Activated B cell treated with CpG ODN at 0.5 μM for 24 hours (primary cell): ENCODE data around the gene NYNRIN. TPM values are rescaled to one million over a fixed set of nuclear protein-coding genes. Genes with fewer than 3 reads are reported as not detected.

Experiments used
- ATAC-seq: fragments of 200-7000 bp; cut with Tn5 transposase; one replicate; pipeline ENCODE4 v1.10.0; 2021; ENCODE audit warnings: low read depth, mild to moderate bottlenecking, moderate library complexity
- CTCF ChIA-PET: fragments of 350-600 bp; sonication (Branson Sonifier 250); formaldehyde crosslinking; loops from one replicate; lab custom pipeline; 2021; ENCODE audit warnings: antibody characterized with exemption; lab: Charles Lee
- POLR2A ChIA-PET: fragments of 350-600 bp; sonication (Branson Sonifier 250); formaldehyde crosslinking; loops from one replicate; lab custom pipeline; 2021; ENCODE audit warnings: antibody characterized with exemption; lab: Charles Lee
- DNase-seq: peaks from one replicate; pipeline ENCODE4 v3.0.0; 2022
- H3K27ac Mint-ChIP-seq: one replicate; pipeline ENCODE4 v1.8.0; 2020; ENCODE audit warnings: mixed read lengths
- H3K27me3 Mint-ChIP-seq: one replicate; pipeline ENCODE4 v1.8.0; 2021; ENCODE audit warnings: mixed read lengths
- H3K36me3 Mint-ChIP-seq: one replicate; pipeline ENCODE4 v1.8.0; 2021; ENCODE audit warnings: low read depth, mixed read lengths
- H3K4me1 Mint-ChIP-seq: one replicate; pipeline ENCODE4 v1.8.0; 2021; ENCODE audit warnings: mixed read lengths
- H3K4me3 Mint-ChIP-seq: one replicate; pipeline ENCODE4 v1.8.0; 2020; ENCODE audit warnings: mild to moderate bottlenecking, mixed read lengths
- H3K9me3 Mint-ChIP-seq: one replicate; pipeline ENCODE4 v1.8.0; 2020; ENCODE audit warnings: mixed read lengths
- CTCF ChIP-seq: fragments of 200-600 bp; IDR thresholded peaks from one replicate; pipeline ENCODE4 v1.8.0; 2022; ENCODE audit warnings: antibody characterized with exemption, mild to moderate bottlenecking
- intact Hi-C: fragments of 100-400 bp; cut with micrococcal nuclease; formaldehyde crosslinking; loops from one replicate; pipeline ENCODE4 v1.15.1; 2024
- total RNA-seq: library from RNA; stranded (reverse); gene quantifications from 2 replicates; pipeline ENCODE4 v1.2.3, GENCODE V29; 2022

NYNRIN gene
- total RNA-seq, 1 donor from 2014 or later, result 0.04 TPM

DNA sequence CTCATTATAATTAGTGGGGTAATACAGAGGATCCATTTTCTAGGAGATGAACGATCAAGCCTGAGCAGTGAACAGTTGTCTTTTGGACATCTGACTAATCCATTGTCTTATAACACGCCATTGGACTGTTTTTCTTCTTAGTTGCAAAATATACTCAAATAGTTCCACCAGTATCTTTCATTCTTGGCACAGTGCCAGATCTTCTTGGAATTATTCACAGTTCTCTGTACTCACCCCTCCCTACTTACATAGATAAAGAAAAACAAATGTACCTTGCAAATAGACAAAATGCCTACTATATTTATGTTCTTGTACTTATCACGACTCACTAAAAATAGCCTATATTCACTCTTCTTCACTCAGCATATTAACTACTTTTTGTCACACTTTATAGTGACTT is 26.9 kb downstream of the NYNRIN start:
- intact Hi-C loops, result no loop called here
- CTCF ChIA-PET, result interaction anchor here (1.1 to 2.3 kb wide), 3 partner anchors 17 to 92 kb away, joined by 3 to 11 read pairs (median 4); no protein-coding TSS in a partner anchor
- Mint-ChIP-seq H3K27me3 (no peaks in the 10 kb centered on the region), H3K4me1 (peaks cover 10% of the 10 kb centered on the region), H3K36me3 (no peaks in the 10 kb centered on the region), H3K27ac (no peak overlapping the region), H3K9me3 (no peaks in the 10 kb centered on the region), H3K4me3 (no peak overlapping the region)
- TF ChIP-seq CTCF, result no peak
- no peak for ATAC-seq
- DNase-seq, result no peak
- POLR2A ChIA-PET, result interaction anchor here (0.6 to 2.8 kb wide), 3 partner anchors 54 to 60 kb away, joined by 3 to 12 read pairs (median 11); no protein-coding TSS in a partner anchor

- CTCF ChIA-PET, result interaction anchor here (1.5 to 2.3 kb wide), 2 partner anchors 11 to 19 kb away, joined by 4 to 9 read pairs; no protein-coding TSS in a partner anchor
- POLR2A ChIA-PET, result interaction anchor here (1.1 kb wide), 1 partner anchor 60 kb away, joined by 12 read pairs; no protein-coding TSS in a partner anchor
- Mint-ChIP-seq H3K4me3 (no peak overlapping the region), H3K27me3 (no peaks in the 10 kb centered on the region), H3K36me3 (peaks cover 5% of the 10 kb centered on the region), H3K4me1 (peaks cover 16% of the 10 kb centered on the region), H3K9me3 (no peaks in the 10 kb centered on the region), H3K27ac (peak overlapping the region; percentile 8)
- DNase-seq (no peak), ATAC-seq (no peak)
- intact Hi-C loops, result no loop called here
- TF ChIP-seq CTCF, result no peak
Observed at GRCh38 chr14:24426150-24426911, 27.5 kb downstream of the NYNRIN start.

DNA sequence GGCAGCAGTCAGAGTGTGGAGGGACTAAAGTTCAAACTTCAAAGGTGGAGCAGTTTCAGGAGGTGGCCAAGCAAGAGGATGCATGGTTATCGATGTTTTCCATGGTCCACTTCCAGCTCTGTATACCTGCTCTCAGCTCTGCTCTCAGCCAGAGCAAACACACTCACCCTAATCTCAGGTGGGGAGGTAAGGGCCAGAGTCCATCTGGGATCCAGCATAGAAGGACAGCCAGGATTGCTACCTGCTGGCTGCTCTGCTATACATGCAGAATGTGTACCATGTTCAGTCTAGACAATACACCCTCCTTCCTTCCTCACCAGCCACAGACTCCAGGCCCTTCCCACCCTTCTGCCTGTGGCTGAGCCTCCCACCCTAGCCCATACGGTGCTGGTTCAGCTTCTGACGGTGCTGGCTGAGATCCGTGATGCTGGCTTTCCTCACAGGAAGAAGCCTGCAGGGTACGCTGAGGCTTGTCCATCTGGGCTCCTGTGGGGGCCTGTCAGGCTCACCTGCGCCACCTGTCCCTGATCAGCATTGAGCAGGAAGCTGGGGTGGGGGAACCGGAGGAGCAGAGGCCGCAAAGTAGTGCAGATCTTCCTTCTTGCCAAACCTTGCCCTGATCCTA is 28.2 kb downstream of the NYNRIN start:
- CTCF ChIA-PET, result interaction anchor here (2.3 kb wide), 1 partner anchor 10 kb away, joined by 9 read pairs; no protein-coding TSS in a partner anchor
- peaks cover 23% of the 10 kb centered on the region for H3K4me1 Mint-ChIP-seq

GRCh38 chr14:24427537-24428508 is 29.0 kb downstream of the NYNRIN start:
- intact Hi-C loops, result no loop called here
- Mint-ChIP-seq H3K36me3 (peaks cover 18% of the 10 kb centered on the region), H3K4me3 (no peak overlapping the region), H3K4me1 (peaks cover 24% of the 10 kb centered on the region), H3K27me3 (no peaks in the 10 kb centered on the region), H3K9me3 (no peaks in the 10 kb centered on the region), H3K27ac (peak overlapping the region; percentile 50)
- DNase-seq (no peak), ATAC-seq (no peak)
- TF ChIP-seq CTCF, result no peak
- ChIA-PET CTCF (interaction anchor here (0.8 to 2.3 kb wide), 3 partner anchors 9 to 94 kb away, joined by 3 to 9 read pairs (median 3); no protein-coding TSS in a partner anchor), POLR2A (interaction anchor here (0.6 to 5.6 kb wide), 2 partner anchors 61 to 294 kb away, joined by 5 to 257 read pairs; partner anchors contain the start of gene NFATC4)

More for the DNA sequence above, 28.2 kb downstream of the NYNRIN start:
- TF ChIP-seq CTCF, result no peak
- H3K9me3 Mint-ChIP-seq, result no peaks in the 10 kb centered on the region
- H3K36me3 Mint-ChIP-seq, result peaks cover 12% of the 10 kb centered on the region
- intact Hi-C loops, result no loop called here
- no peak for ATAC-seq
- H3K27me3 Mint-ChIP-seq, result no peaks in the 10 kb centered on the region
- no peak overlapping the region for H3K27ac Mint-ChIP-seq
- POLR2A ChIA-PET, result interaction anchor here (0.6 to 5.6 kb wide), 3 partner anchors 60 to 294 kb away, joined by 5 to 257 read pairs (median 12); partner anchors contain the start of gene NFATC4
- DNase-seq, result no peak
- no peak overlapping the region for H3K4me3 Mint-ChIP-seq
